ENCODE measurements around the gene ARHGEF2.

ARHGEF2 gene

GRCh38 chr1:156019946-156020292 lies 41.6 kb upstream of the ARHGEF2 start:
- no peak for TF ChIP-seq CTCF (IDR thresholded peaks at IDR 0.05; ENCODE audit: insufficient read depth, low read length)
- TF ChIP-seq GABPA (IDR thresholded peaks at IDR 0.05; ENCODE audit: low read depth), result no peak
- no peak for DNase-seq (ENCODE audit: low read depth in 1 of 2, low spot score in 1 of 2)
- H3K27ac ChIP-seq (replicated peaks), result peak overlapping the region; percentile 72

GRCh38 chr1:156014829-156015228 lies 36.5 kb upstream of the ARHGEF2 start:
- no peak overlapping the region for H3K27ac ChIP-seq (replicated peaks)
- TF ChIP-seq POLR2AphosphoS5 (IDR thresholded peaks at IDR 0.05; ENCODE audit: low read depth) (no peak), CTCF (IDR thresholded peaks at IDR 0.05; ENCODE audit: insufficient read depth, low read length) (no peak), GABPA (IDR thresholded peaks at IDR 0.05; ENCODE audit: low read depth) (no peak), REST (IDR thresholded peaks at IDR 0.05; ENCODE audit: insufficient replicate concordance, low read depth) (no peak), SPI1 (IDR thresholded peaks at IDR 0.05; ENCODE audit: borderline replicate concordance, low read depth) (no peak)
- H3K4me3 ChIP-seq (replicated peaks; ENCODE audit: insufficient read depth, low read length), result no peak overlapping the region
- no peaks in the 10 kb centered on the region for H3K27me3 ChIP-seq (ENCODE audit: insufficient read depth, poor library complexity, severe bottlenecking)
- DNase-seq (ENCODE audit: low read depth in 1 of 2, low spot score in 1 of 2), result no peak

More at GRCh38 chr1:156019946-156020292, 41.6 kb upstream of the ARHGEF2 start:
- Histone ChIP-seq H3K4me3 (replicated peaks; ENCODE audit: insufficient read depth, low read length) (peak overlapping the region; percentile 95), H3K27me3 (ENCODE audit: insufficient read depth, poor library complexity, severe bottlenecking) (no peaks in the 10 kb centered on the region)

GRCh38 chr1:156012051-156012817 lies 33.9 kb upstream of the ARHGEF2 start:
- TF ChIP-seq POLR2AphosphoS5 (IDR thresholded peaks at IDR 0.05; ENCODE audit: low read depth), result no peak
- no peak for TF ChIP-seq CTCF (IDR thresholded peaks at IDR 0.05; ENCODE audit: insufficient read depth, low read length)
- no peak for TF ChIP-seq SPI1 (IDR thresholded peaks at IDR 0.05; ENCODE audit: borderline replicate concordance, low read depth)
- TF ChIP-seq REST (IDR thresholded peaks at IDR 0.05; ENCODE audit: insufficient replicate concordance, low read depth), result no peak
- TF ChIP-seq GABPA (IDR thresholded peaks at IDR 0.05; ENCODE audit: low read depth), result no peak
- Histone ChIP-seq H3K27me3 (ENCODE audit: insufficient read depth, poor library complexity, severe bottlenecking) (no peaks in the 10 kb centered on the region), H3K4me3 (replicated peaks; ENCODE audit: insufficient read depth, low read length) (no peak overlapping the region), H3K27ac (replicated peaks) (no peak overlapping the region)
- no peak for DNase-seq (ENCODE audit: low read depth in 1 of 2, low spot score in 1 of 2)

- Histone ChIP-seq H3K27me3 (ENCODE audit: insufficient read depth, poor library complexity, severe bottlenecking) (no peaks in the 10 kb centered on the region), H3K27ac (replicated peaks) (no peak overlapping the region), H3K4me3 (replicated peaks; ENCODE audit: insufficient read depth, low read length) (no peak overlapping the region)
- no peak for DNase-seq (ENCODE audit: low read depth in 1 of 2, low spot score in 1 of 2)
- TF ChIP-seq CTCF (IDR thresholded peaks at IDR 0.05; ENCODE audit: insufficient read depth, low read length), result no peak
- no peak for TF ChIP-seq GABPA (IDR thresholded peaks at IDR 0.05; ENCODE audit: low read depth)
- no peak for TF ChIP-seq SPI1 (IDR thresholded peaks at IDR 0.05; ENCODE audit: borderline replicate concordance, low read depth)
- TF ChIP-seq POLR2AphosphoS5 (IDR thresholded peaks at IDR 0.05; ENCODE audit: low read depth), result no peak
- no peak for TF ChIP-seq REST (IDR thresholded peaks at IDR 0.05; ENCODE audit: insufficient replicate concordance, low read depth)
These were observed 31.1 kb upstream of the ARHGEF2 start for GRCh38 chr1:156009404-156009803.
